GM19452 (cell line): ENCODE measurements around the gene BCS1L.
"Not testable (repeated sequence)": the region's sequence is repeated elsewhere in the genome, so short reads cannot be mapped to it uniquely, and the experiment has no call there.

Experiments used
- ATAC-seq: cut with Tn5 transposase; IDR thresholded peaks from one replicate; pipeline ENCODE4 v1.9.1; 2021; ENCODE audit not compliant: unreplicated experiment

BCS1L gene

DNA sequence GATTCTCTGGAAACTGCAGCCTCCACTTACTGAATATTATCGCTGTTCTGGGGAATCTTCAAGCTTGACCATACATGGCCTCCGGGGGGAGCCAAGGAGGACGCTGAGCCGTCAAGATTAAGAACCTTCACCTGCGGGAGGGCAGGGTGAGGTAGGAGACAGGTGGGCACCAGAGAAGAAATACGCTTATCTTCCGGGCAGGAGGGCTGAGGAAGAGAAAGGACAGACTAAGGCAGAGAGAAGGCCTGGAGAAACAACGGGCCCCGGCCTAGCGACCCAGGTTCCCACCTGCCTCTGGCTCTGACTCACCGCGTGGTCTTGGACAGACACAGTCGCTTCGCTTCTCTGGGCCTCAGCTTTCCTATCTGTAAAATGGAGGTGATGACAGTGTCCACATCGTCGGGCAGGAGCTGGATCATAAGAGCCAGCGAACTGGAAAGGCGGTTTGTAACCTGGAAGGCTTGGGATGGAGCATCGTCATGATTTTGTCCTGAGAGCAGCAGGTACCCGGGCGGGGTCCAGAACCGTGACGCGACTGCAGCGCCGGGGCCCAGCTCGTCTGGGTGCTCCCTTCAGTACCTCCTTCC, 719 bp upstream of the BCS1L start:
- peak; percentile 33 for ATAC-seq

DNA sequence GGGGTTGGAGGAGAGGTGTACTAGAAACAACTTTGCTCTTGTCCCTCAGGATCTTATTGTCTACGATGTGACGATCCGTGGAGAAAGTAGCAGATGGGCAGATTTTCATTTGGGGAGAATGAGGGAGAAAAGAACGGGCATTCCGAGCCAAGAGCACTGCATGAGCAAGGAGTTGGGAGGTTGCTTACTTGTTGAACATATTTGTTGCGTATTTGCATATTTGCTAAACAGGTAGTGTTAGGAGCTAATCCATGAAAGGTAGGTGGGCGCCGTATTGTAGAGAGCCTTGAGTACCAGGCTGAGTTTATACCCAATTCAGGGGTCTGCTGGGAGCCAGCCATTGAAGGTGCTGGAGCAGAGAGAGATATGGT, 490 bp downstream of the BCS1L start:
- no peak for ATAC-seq

DNA sequence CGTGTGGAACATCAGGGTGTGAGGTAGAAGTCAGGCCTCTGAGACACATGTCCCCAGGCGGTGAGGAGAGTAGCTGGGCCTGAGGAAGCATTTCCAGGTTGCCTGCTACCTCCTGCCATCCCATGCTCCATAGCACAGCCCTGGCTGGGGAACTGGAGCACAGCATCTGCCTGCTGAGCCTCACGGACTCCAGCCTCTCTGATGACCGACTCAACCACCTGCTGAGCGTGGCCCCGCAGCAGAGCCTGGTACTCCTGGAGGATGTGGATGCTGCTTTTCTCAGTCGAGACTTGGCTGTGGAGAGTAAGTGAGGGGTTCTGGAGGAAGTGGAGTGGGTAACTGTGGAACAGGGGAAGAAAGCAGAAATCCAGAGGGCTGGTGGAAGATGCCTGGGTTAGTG, 2.9 kb downstream of the BCS1L start:
- ATAC-seq, result no peak

DNA sequence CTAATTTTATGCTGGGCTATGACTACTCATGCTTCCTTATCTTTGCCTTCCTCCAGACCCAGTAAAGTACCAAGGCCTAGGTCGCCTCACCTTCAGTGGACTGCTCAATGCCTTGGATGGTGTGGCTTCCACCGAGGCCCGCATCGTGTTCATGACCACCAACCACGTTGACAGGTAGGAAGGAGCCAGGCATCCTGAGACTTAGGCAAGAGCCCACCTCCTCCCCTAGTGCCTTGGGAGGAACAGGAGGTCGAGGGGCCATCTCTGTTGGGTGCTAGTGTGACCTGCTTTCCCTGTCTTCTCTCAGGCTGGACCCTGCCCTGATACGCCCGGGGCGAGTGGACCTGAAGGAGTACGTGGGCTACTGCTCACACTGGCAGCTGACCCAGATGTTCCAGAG, 3.3 kb downstream of the BCS1L start:
- ATAC-seq, result no peak

DNA sequence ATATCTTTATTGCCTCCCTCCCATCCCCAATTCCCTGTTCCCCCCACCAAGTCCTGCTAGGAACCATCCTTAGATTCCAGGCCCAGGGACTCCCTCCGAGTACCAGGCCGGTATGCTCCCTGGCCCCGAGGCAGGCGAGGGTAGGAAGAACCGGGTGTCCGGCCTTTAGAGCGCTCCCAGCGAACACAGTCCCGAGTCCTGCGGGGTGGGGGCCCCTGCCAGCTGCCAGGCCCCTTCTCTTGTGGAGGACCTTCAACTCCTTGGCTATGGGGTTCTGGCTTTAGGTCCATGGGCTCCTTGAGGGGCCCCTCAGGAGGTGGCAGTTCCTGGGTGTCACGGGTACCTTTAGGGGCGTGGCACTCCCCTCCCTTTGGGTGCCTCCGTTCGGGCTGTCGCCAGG, 4.4 kb downstream of the BCS1L start:
- ATAC-seq, result no peak

DNA sequence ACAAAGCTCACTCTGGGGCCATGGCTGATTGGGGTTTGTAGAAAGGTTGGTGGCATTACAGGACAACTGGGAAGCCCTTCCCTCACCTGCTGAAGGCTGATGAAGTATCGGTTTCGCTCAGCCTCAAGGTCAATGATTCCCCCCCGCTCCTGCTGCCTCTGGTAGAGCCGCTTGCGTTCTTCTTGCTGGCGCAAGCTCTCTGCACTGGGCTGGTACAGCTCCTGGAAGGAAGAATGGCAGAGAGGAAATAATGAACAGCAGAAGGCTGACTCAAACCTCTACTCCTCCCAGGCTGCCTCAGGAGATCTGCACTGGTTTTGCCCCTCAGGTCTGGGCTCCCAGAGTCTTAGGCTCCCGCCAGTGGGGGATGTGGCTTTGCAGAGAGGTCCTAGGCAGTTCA, 5.2 kb downstream of the BCS1L start:
- no peak for ATAC-seq

DNA sequence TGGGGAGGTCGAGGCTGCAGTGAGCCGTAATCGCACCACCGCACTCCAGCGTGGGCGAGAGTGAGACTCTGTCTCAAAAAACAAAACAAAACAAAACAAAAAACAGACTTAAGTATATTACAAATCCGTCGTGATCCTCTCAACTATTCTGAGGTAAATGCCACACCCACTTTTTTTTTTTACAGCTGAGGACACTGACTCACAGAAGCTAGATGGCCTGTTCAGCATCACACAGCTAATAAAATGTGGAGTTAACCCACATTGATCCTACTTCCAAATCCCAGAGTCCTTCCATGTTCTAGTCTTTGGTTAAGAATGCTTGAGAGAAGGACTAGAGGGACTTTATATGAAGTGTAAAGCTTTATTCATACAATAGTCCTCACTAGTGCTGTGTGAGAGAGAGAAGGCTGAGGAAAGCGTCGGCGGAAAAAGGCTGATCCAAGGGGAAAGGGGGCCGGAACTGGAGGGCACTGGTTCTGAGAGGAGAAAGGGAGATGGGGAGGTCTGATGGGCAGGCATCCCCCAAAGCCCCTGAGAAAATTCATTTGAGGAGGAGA, 11.7 kb downstream of the BCS1L start:
- ATAC-seq, result no peak

DNA sequence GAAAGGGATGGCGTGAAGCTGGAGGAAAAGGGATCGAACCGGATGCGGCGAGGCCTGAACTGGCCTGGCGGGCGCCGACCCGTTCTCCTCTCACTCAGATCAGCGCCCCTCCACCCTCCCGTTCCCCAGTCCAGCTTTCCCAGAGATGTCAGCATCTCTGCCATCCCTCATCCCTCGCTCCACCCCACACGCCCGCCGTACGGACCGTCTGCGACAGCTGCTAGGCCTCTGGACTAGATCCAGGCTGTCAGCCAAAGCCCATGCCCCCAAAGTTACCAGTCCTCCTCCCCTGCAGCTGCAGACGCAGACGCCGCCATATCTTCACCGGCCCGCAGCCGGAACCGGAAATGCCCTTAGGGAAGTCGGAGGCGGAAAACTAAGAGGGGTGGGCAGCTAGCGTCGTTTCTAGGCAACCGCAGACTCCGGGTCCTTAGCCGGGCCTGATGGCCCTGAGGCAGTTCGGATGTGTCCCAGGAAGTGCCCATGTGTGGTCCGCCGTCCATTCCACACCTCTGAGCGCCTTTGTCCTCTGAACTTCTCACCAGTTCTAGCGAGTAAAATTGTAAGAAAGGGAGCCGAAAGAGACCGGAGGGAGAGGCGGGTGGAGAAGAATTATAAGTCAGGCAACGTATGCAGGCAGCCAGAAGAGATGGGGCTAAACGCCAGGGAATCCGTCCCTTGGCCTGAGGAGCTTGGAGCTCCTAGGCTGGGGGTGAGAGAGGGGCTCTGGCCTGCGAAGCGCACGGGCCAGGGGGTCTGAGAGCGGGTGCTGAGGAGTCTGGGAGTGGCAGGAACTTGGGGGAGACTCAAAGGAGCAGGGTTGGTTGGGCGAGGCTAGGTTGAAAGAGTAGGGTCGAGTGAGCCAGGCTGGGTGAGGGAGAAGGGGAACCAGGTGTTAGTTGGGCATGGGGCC, 12.4 kb downstream of the BCS1L start, which contains the start of the genes RNF25 and STK36:
Gene RNF25, minus strand, starts transcription at position 349 of the 913 bp plus-strand sequence. Its CDS starts 32 bp downstream, at position 317.
Gene STK36, plus strand, starts transcription at position 433 of the 913 bp plus-strand sequence. CDS start 744 bp downstream, outside the sequence.
- ATAC-seq, result peak; percentile 97

DNA sequence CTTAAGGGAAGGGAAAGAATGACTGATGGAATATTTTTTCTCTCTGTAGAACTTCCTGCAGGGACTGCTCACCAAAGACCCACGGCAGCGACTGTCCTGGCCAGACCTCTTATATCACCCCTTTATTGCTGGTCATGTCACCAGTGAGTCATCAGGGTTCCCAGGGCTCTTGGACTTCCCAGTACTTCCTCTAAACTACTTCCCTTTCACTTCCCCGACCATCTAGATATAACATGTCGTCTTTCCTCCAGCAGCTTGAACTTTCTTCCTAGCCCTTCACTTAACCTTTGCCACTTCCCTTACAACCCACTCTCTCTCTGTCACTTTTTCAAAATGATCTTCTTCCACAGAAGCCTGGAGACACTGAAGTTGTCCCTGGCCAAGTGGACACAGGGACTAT, 19.6 kb downstream of the BCS1L start:
- no peak for ATAC-seq

DNA sequence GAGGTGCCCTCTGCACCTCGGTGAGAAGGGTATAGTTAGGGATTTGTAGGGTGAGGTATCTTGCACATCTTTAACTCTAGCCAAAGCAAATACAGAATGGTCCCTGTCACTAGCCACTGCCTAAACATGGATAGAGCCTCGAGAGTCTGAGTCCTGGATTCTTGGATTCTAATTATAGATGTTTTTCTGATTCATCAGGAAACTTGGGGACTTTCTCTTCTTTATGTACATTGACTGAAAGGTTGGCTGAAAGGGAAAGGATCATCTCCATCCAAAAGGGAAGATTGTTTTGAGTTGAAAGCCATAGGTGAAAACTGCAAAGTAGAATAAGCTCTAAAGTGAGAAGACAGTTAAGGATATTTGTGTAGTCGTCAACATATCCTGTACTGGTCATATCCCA, 20.6 kb downstream of the BCS1L start:
- no peak for ATAC-seq

DNA sequence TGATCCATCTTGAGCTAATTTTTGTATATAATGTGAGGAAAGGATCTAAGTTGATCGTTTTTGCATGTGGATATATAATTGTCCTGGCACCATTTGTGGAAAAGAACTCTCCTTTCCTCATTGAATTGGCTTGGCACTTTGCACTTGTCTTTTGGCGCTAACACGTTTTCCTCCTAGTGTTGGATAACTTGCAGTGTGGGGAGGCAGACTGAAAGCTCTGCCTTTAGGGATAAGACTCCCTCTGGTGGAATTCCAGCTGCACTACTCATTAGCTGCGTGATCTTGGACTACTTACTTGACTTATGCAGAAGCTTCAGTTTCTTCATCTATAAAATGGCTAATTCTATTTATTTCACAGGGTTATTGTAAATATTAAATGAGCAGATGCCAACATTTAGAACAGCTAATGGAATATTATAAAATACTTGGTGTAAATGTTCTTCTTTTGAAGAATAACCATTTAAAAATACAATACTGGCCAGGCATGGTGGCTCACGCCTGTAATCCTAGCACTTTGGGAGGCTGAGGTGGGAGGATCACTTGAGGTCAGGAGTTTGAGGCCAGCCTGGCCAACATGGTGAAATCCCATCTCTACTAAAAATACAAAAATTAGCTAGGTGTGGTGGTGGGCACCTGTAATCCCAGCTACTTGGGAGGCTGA, 28.0 kb downstream of the BCS1L start:
- not testable (repeated sequence) for ATAC-seq

DNA sequence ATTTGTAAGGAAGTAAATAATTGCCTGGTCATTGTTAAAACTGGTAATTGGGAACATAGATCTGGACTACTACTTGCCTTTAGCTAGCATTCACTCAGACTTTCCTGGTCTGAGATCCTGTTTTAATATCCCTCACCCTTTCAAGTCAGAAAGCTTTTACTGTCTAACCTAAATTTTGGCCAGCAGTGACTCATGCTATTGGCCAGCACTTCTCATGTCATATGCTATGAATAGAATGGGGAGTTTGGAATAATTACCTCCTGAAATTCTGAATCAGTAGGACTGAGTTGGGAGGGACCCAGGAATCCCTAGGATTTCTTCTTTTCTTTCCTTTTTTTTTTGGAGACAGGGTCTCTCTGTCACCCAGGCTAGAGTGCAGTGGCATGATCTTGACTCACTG, 31.8 kb downstream of the BCS1L start:
- no peak for ATAC-seq

DNA sequence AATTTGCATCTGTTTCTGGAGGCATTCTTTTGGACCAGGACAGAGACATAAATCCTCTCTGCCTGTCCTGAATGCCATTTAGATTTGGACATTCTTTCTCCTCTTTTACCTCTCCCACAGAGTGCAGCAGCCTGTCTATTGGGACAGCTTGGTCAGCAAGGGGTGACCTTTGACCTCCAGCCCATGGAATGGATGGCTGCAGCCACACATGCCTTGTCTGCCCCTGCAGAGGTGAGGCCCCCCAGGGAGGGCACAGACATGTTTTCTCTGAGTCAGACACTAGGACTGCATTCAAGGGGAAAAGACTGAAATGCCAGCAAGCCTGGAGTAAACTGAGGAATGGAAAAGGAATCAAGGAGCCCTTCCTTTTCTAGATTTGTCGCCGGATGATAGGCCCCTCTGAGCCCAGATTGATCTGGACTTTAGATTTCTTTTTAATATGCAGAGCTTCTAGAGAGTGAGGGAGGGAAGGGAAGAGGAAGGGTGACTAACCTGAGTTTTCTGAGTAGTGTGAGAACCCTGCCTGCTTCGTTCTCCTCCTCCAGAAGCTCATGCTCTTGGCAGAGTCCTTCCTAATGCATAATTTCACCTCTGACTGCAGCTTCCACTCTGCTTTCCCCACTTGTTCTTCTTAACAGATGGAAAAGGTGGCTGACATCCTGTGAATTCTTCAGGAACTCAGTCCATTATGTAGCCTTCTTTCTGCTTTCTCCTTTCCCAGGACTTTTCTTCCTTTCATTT, 35.1 kb downstream of the BCS1L start:
- no peak for ATAC-seq

DNA sequence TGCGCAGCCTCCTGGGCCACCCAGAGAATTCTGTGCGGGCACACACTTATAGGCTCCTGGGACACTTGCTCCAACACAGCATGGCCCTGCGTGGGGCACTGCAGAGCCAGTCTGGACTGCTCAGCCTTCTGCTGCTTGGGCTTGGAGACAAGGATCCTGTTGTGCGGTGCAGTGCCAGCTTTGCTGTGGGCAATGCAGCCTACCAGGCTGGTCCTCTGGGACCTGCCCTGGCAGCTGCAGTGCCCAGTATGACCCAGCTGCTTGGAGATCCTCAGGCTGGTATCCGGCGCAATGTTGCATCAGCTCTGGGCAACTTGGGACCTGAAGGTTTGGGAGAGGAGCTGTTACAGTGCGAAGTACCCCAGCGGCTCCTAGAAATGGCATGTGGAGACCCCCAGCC, 39.4 kb downstream of the BCS1L start:
- no peak for ATAC-seq

DNA sequence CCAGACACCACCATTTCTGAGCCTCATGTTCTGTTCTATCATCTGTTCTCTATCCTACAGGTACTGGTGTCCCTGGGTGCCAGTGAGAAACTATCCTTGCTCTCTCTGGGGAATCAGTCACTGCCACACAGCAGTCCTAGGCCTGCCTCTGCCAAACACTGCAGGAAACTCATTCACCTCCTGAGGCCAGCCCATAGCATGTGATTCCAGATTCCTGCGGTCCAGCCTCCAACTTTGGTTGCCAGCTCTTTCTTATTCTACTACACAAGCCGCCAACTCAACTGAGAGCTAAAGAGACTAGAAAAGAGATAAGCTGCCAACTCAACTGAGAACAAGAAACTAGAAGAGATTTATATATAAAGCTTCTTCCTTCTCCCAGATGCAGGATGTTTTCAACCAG, 42.3 kb downstream of the BCS1L start:
- no peak for ATAC-seq

DNA sequence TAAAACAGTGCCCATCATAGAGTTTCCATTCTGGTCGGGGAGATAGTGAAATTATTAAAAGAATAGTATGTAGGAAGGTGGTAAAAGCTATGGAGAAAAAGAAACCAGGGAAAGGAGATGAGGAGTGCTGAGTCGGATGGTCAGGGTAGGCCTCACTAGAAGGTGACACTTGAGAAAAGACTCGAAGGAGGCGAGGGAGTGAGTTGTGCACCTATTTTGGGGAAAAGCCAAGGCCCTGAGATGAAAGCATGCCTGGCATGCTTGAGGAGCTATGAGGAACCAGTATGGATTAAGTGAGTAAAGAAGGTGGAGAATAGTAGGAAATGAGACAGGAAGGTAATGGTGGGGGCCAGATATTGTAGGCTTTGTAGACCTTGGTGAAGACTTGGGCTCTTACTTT, 43.9 kb downstream of the BCS1L start:
- ATAC-seq, result no peak

DNA sequence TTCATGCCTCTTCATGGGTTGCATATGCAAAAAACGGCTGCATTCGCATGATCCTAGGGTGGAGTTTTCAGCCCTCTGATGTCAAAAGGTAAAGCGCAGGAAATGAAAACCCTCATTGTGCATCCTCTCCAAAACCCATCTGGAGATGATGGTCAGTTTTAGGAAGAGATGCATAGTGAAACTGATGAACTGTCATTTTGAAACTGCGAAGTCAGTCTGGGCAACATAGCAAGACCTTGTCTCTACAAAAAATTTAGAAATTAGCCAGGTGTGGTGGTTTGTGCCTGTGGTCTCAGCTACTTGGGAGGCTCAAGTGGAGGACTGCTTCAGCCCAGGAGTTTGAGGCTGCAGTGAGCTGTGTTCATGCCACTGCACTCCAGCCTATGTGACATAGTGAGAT, 48.6 kb downstream of the BCS1L start:
- ATAC-seq, result peak; percentile 43

DNA sequence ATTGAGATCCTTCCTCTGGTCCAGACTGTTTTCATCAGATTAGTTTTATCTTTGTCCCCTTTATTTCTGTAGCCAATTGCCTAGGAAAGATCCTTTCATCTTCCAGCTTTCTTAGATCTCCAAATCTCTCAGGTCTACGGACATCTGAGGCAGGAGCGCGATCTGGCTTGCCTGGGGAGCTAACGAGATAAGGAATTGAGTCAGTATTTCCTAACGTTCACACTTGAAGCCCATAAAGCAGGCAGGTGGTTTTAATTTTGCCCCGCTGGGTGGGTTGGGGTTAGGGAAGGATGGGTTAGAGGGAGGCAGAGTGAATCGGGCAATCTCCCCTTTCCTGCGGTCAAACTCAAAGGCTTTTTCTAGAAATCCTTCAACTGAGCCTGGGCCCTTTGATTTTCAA, 50.4 kb downstream of the BCS1L start:
- no peak for ATAC-seq

DNA sequence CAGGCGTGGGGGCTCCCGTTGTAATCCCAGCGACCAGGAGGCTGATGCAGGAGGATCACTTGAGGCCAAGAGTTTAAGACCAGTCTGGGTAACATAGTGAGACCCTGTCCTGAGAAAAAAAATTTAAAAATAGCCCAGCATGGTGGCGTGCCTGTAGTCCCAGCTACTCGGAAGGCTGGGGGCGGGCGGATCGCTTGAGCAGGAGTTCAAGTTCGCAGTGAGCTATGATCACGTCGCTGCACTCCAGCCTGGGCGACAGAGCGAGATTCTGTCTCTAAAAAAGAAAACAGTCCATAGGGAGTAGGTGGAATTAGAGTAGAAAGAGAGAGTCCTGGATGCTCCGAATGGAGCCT, 50.8 kb downstream of the BCS1L start:
- ATAC-seq, result no peak

DNA sequence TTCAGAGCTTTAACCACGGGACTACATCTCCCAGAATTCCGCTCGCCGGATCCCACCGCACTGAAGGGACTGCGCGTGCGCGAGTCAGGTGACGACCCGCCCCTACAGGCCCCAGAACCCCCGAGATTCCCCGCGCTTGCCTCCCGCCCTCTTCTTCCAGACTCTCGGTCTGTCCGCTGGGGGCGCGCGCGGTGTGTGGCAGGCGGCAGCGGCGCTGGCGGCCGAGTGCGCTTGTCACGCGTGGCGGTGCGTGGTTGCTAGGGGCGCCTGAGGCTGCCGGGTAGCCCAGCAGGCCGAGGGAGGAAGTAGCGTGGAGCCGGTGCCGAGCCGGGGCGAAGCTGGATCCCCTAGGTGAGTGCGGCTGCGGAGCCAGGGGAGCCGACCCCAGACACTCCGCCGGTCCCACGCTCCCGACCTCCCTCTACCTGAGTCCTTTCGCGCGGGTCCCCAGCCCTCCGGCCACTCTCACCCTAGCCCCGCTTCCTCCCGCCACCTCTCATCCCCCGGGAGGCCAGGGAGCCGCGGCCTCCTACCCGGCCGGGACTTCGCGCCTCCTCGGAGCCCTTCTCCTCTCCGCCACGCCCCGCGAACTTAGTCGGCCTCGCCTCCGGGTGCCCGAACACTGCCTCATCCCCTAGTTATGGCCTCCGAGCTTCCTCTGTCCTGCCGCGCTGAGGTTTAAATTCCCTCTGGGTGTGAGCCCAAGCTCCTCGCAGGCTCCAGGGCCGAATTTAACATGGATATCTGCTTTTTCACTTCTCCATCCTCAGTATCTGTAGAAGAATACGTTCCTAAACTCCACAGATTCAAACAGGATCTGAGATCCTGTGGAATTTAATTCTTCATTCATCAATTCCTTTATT, 51.4 kb downstream of the BCS1L start, which contains the start of gene TTLL4:
Gene TTLL4, plus strand, starts transcription at position 149 of the 863 bp plus-strand sequence. CDS start 26,842 bp downstream, outside the sequence.
- ATAC-seq, result peak; percentile 81
